ENCODE measurements around the gene TAS1R2.
A peak's percentile ranks its signal among the peaks of the same experiment; 100 is the strongest.

TAS1R2 gene

DNA sequence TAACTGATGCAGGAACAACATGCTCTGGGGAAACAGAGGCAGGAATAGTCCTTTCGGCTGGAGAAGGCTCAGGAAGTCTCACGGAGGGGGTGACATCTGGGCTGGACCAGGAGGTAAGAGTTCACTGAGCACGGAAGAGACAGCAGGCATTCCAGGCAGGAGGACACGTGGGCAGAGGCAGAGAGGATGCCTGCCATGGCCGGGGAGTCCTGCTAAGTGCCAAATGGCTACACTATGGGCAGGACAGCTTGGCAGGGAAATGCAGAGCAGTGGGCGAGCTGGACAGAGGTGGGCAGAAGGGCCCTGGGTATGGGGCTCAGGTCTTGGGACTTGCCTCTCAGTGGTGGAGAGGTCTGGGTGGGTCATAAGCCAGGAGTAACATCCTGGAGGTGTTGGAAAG, 25.3 kb upstream of the TAS1R2 start:
- intact Hi-C loops (cut with DNase I) = loop anchor here (2.0 kb wide), 1 partner anchor 28 kb away; no protein-coding TSS in a partner anchor
- peak in 1 of 10 donors; percentile 79 for DNase-seq

- DNase-seq = no peak
- intact Hi-C loops (cut with DNase I) = loop anchor here (2.0 kb wide), 1 partner anchor 28 kb away; no protein-coding TSS in a partner anchor
These were observed 24.9 kb upstream of the TAS1R2 start for GRCh38 chr1:18884419-18884717.

- intact Hi-C loops (cut with DNase I) = loop anchor here (2.0 kb wide), 1 partner anchor 29 kb away; no protein-coding TSS in a partner anchor
- DNase-seq = peak; percentile 63 to 97 (median 88)
These were observed 24.4 kb upstream of the TAS1R2 start for GRCh38 chr1:18883636-18884418.

DNA sequence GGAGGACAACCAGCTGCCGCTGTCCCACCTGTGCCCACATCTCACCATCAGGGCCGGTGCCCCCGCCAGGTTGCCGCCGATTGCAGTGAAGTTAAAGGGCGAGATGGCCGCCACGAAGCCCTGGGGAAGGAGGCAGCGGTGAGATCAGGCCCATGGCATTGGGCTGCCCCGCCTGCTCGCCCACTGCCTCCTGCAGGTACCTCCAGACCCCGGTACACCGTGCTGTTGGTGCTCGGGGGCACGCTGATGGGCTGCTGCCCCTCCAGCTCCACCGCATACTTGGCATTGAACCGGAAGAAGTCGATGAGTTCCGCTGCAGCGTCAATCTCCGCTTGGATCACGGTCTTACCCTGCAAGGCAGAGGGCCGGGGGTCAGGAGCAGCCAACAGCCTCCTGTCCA, 23.6 kb upstream of the TAS1R2 start:
- DNase-seq = no peak
- intact Hi-C loops (cut with DNase I) = no loop called here

DNA sequence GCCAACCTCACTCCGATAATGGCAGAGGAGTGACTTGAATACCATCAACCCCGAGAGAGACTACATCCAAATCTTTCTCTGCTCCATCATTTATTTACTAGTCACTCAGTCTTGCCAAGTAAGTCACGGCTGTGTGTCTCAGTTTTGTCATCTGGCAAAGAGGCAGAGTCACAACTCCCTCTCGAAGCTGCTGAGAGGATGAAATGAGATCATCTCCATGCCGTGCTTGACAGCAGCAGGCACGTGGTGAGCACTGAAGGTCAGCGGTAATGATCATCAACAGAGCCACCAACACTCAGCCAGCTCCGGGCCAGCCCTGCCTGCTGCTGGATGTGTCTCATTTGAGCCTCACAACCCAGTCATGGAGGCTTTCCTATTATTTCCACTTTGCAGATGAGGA, 23.0 kb upstream of the TAS1R2 start:
- peak in 7 of 10 donors; percentile 20 to 83 (median 40) for DNase-seq
- intact Hi-C loops (cut with DNase I) = no loop called here

DNA sequence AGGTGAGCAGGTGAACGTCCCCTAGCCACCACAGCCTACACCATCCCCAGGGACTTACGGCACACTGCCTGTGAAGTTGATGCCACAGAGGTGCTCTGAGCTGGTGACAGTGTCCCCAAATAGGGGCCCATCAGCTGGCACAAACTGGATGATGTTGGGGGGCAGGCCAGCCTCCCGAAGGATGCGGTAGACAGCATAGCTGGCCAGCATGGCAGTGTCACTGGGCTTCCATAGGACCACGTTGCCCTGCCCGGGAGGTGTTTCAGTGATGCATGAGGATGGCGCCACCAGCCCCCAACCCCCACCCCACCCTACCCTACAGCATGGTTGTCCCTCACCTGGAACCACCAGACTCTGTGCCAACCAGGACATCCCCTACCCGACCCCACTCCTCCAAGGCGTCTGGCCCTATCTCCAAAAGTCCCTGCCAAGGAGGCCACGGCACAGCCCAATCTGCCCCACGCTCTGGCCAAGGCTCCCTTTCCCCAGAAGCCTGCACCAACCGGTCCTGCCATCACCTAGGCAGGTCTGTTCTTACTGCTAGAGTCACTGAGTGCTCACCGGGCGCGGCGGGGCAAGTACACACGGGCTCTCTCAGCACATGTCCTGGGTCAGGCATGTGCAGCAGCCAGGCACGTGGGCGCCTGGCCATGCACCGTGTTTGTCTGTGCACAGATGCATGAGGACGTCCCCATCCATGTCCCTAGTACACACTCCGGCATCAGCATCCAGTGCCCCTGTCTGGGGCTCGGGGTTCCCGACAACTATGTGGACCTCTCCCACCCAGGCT, 22.4 kb upstream of the TAS1R2 start:
- intact Hi-C loops (cut with DNase I) = no loop called here
- DNase-seq = peak in 1 of 10 donors; percentile 64

DNA sequence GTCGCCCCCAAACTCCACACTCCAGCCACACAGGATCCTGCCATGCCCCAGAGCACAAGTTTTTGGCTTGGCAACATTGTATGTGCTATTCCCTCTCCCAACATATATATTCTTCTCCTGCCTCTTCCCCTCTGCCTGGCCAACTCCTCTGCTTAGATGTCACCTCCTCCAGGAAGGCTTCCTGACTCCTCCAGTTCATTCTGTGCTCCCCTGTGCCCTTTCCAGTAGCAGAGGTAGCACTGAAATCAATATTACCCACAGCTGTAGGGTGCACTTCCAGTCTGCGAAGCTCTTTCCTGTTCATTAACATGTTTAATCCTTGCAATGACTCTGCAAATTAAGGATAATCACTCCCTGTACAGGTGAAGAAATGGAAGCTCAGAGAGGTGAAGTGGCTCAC, 21.7 kb upstream of the TAS1R2 start:
- no peak for DNase-seq
- intact Hi-C loops (cut with DNase I) = no loop called here

- intact Hi-C loops (cut with DNase I) = no loop called here
- no peak for DNase-seq
These were observed 21.1 kb upstream of the TAS1R2 start for GRCh38 chr1:18880585-18880984.

DNA sequence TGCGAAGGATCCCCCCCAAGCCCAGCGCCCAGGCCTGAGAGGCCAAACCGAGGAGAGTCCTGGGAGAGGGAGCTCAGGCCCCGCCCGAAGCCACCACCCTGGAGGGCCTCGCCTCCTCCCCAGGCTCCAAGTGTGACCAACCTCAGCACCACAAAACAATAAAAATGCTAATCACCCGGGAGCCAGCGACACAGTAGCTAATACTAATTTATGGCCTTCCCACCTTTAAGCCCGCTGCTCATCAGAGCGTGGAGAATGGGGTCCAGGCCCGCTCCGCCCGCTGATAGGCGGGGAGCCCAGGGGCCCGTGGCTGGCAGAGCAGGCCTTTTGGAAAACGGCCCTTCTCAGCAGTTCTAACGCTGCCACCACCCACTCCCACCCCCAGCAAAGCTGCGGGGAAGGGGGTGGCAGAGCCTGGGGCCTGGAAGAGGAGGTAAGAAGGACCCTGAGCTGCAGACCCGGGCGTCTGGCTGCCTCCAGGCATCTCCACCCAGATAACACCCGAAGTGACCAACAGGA, 20.4 kb upstream of the TAS1R2 start:
- DNase-seq = peak in 1 of 10 donors; percentile 79
- intact Hi-C loops (cut with DNase I) = no loop called here

DNA sequence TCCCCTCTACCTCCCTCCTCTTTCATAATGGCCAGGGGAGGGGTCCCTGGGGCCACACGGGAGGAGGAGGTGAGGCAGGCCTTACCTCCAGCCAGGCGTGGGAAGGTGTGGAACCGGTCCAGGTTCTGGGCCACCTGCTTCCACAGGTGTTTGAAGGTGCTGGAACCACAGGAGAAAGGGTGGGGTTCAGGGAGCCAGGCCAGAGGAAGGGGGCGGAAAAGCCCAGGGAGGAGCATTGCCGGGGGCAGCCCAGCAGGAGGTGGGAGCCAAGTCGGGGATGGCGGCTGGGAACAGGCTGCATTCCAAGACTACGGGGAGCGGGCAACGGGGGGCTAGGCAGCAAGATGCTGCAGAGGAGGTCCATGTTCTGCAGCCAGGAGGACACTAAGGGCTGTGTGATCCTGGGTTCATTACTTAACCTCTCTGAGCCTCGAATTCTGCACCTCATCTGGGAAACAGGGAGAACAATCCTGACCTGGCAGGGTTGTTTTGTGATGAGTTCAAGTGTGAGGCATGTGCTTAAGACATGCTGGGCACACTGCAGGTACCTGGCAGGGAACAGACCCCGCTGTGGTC, 19.8 kb upstream of the TAS1R2 start:
- intact Hi-C loops (cut with DNase I) = no loop called here
- DNase-seq = peak in 1 of 10 donors; percentile 77

DNA sequence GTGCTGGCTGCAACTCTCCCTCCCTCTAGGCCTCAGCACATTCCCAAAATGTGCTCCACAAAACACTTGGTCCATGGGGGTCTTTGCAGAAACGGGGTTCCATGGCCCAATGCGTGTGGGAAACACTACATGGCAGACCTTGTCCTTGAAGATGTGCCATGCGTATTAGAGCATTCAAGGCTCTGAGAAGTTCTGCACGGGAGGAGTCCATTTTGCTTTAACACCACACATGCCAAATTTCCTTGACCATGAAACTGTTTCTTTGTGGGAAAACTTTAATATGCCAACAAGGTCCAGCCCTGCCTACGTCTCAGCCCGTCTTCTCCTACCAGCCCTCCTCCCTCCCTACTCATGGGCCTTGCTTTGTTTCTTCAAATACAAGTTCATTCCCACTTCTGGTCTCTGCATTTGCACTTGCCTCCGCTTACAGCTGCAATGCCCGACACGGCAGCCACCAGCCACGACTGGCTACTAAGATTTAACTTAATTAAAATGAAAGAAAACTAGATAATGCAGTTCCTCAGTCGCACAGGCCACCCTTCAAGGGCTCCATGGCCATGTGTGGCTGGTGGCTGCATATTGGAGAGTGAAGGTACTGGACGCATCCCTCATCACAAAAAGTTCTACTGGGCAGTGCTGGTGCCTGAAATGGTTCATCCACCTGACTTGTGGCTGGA, 19.2 kb upstream of the TAS1R2 start:
- intact Hi-C loops (cut with DNase I) = no loop called here
- DNase-seq = no peak

DNA sequence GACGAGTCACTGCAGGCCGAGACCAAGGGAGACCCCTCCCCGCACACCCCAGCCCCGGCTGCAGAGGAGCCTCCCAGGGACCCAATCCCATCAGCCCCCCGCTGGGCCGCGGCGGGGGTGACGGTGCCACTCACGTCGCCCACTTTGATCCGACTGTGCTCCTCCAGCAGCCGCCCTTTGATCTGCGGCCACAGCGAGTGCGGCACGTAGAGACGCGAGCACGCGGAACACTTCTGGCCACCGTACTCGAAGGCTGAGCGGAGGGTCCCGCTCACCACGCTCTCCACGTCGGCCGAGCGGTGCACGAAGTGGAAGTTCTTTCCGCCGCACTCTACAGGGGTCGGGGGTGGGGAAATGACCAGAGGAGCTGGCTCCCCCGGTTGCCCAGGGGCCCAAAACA, 17.8 kb upstream of the TAS1R2 start:
- DNase-seq = peak in 1 of 10 donors; percentile 73
- intact Hi-C loops (cut with DNase I) = no loop called here

DNA sequence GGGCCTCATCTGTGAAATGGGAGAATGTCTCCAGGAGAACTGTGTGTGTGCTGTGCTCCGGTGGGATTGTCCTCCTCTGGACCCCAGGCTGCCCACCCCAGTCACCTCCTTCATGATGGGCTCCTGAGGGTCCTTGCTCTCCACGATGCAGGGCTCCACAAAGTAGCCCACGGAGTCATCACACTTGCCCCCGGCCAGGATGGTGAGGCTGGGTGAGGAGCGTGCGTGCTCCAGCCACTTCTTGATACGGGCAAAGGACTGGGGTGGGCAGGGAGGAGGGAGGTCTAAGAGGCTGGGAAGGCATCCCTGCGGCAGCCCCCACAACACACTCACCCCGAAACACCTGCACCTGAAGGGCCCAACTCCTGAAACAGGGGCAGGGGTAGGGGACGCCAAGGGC, 16.8 kb upstream of the TAS1R2 start:
- intact Hi-C loops (cut with DNase I) = no loop called here
- peak in 1 of 10 donors; percentile 63 for DNase-seq

DNA sequence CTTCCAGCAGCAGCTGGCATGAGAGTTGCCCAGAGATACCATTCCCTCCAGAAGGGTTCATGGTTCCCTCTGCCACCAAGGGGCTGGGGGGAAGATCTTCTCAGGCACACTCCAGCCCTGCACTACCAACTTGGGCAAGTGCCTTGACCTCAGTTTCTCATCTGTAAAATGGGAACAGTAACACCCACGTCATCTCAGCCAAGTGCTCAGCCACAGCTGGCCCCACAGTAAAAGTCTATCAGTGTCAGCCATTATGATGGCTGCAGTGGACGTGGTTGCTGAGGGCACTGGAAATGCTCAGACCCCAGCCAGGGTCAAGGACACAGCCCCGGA, 16.3 kb upstream of the TAS1R2 start:
- intact Hi-C loops (cut with DNase I) = loop anchor here (1.0 kb wide), 1 partner anchor 278 kb away; no protein-coding TSS in a partner anchor
- DNase-seq = no peak

DNA sequence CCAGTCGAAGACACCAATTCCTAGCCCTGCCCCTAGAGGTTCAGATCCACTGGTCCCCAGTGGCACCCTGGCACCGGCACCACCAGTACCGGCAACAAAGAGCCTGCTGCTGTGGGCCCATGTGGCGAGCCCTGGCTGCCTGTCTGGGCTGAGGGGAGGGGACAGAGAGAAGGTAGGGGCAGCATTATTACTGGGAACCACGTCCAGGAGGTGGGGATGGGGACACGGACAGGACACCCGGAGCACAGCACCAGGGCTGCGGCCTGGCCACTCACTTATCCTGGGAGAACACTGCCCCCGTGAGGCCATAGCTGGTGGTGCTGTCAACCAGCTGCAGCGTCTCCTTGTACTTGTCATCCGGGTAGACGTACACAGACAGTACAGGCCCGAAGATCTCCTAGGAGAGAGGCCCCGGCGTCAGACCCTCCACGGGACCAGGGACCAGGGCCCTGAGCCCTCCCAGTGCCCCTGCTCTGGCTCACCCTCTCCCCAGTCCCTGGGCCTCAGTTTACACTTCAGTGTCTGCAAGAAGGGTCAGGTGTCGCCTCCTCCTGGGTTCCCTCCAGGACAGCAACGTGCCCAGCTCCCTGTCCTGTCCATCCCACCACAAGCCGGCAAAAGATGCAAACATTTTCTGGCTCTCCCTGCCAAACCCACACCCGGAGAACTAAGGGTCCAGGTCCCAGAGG, 15.8 kb upstream of the TAS1R2 start:
- intact Hi-C loops (cut with DNase I) = loop anchor here (1.0 kb wide), 1 partner anchor 278 kb away; no protein-coding TSS in a partner anchor
- DNase-seq = peak; percentile 72 to 98 (median 90)

GRCh38 chr1:18874600-18874999, 15.1 kb upstream of the TAS1R2 start:
- no peak for DNase-seq
- intact Hi-C loops (cut with DNase I) = no loop called here

DNA sequence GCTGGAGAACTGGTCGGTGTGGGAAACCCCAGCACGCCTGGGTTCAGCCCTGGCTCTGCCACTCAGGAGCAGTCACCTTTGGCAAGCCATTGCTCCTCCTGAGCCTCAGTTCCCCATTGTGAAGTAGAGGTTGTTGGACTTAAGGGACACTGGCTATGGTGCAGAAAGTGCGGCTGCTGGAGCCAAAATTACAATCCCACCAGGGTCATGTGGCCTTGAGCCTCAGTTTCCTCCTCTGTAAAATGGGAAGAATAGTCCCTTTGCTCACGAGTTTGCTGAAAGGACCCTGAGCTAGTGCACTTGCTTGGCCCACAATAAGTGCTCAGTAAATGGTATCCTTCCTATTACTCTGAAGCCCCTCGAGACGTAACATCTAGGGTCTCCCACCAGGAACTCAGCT, 14.6 kb upstream of the TAS1R2 start:
- intact Hi-C loops (cut with DNase I) = no loop called here
- DNase-seq = no peak

GRCh38 chr1:18872071-18872611, 12.7 kb upstream of the TAS1R2 start:
- intact Hi-C loops (cut with DNase I) = no loop called here
- DNase-seq = peak in 1 of 10 donors; percentile 69

DNA sequence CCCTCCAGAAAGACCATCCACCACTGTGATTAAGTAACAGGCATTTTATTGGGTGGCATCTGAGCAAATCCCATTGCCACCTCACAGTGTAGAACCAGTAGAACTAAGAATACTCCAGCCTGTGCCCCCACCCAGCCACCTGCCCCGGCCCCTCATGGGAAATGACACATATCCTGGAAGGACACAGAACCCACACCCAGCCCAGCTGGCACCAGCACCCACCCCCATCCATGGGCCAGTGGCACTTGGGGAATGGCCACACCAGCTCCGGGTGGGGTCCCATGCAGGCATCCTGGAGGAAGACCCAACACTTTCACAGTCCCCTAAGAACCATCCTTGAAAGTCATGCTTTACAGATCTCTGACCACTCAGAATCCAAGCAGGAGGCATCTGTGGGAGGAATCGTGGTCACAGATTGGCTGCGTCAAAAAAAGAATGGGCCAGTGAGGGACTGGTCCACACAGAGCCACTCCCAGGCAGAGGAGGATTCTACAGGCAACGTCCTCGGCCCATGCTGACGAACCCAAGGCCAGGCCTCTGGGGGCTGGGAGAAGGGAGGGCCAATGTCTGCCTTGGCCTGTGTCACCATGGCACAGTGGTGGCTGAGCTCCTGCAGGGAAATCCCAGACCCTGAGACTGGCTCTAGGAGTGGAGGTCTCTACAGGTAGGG, 12.1 kb upstream of the TAS1R2 start:
- DNase-seq = peak in 2 of 10 donors; percentile 67 to 79
- intact Hi-C loops (cut with DNase I) = no loop called here
